K562 (cell line): ENCODE measurements around the gene SLC9B2. TPM values are rescaled to one million over a fixed set of nuclear protein-coding genes. Genes with fewer than 3 reads are reported as not detected.

Experiments
- ATF2 ChIP-seq: sonication (generic); formaldehyde crosslinking; IDR thresholded peaks from 2 replicates; pipeline ENCODE4 v1.8.1; 2022; ENCODE audit warnings: missing genetic modification reagents
- BCL6 ChIP-seq: fragments of 250-450 bp; sonication (Bioruptor Pico); IDR thresholded peaks from 2 replicates; pipeline ENCODE4 v1.4.0; 2020
- CREB1 ChIP-seq, 2 experiments: sonication (generic) in 1 of 2; formaldehyde crosslinking in 1 of 2; IDR thresholded peaks; 2 replicates each; pipeline versions ENCODE4 v1.6.1 to v1.8.0; 2012 to 2022; ENCODE audit warnings: inconsistent platforms in 1 of 2, mild to moderate bottlenecking in 1 of 2, missing genetic modification reagents in 1 of 2, moderate library complexity in 1 of 2
- FOXA1 ChIP-seq: fragments of 450-650 bp; IDR thresholded peaks from 2 replicates; pipeline ENCODE4 v1.6.1; 2016; ENCODE audit warnings: mild to moderate bottlenecking, borderline replicate concordance
- GABPB1 ChIP-seq: sonication (generic); formaldehyde crosslinking; IDR thresholded peaks from 2 replicates; pipeline ENCODE4 v1.8.0; 2022; ENCODE audit warnings: mild to moderate bottlenecking, missing genetic modification reagents
- HNRNPLL ChIP-seq: fragments of 200-400 bp; formaldehyde crosslinking; IDR thresholded peaks from 2 replicates; pipeline ENCODE4 v1.6.1; 2017; ENCODE audit warnings: low read length, low read depth, mild to moderate bottlenecking; ENCODE audit not compliant: poor library complexity, severe bottlenecking
- KDM2B ChIP-seq: fragments of 250-450 bp; sonication (Bioruptor Pico); IDR thresholded peaks from 2 replicates; pipeline ENCODE4 v1.8.0; 2021; ENCODE audit warnings: mild to moderate bottlenecking, moderate library complexity
- KHSRP ChIP-seq: fragments of 450-650 bp; IDR thresholded peaks from 2 replicates; pipeline ENCODE4 v1.6.1; 2017
- LEF1 ChIP-seq: fragments of 450-650 bp; IDR thresholded peaks from 2 replicates; pipeline ENCODE4 v1.6.1; 2016; ENCODE audit warnings: mild to moderate bottlenecking
- MTA2 ChIP-seq: fragments of 450-650 bp; IDR thresholded peaks from 2 replicates; pipeline ENCODE4 v1.6.1; 2016; ENCODE audit warnings: low read depth
- NCOA6 ChIP-seq: fragments of 450-650 bp; IDR thresholded peaks from 2 replicates; pipeline ENCODE4 v1.6.1; 2017; ENCODE audit warnings: mild to moderate bottlenecking
- TBL1XR1 ChIP-seq, 2 experiments: IDR thresholded peaks; 2 replicates each; pipeline ENCODE4 v1.6.1; 2012; ENCODE audit warnings: improper control_type of control experiment in 2 of 2, low read length in 2 of 2, mild to moderate bottlenecking in 1 of 2
- TCF7 ChIP-seq: sonication (generic); IDR thresholded peaks from 2 replicates; pipeline ENCODE4 v1.6.1; 2016; ENCODE audit warnings: antibody characterized with exemption, borderline replicate concordance
- TEAD1 ChIP-seq, 2 experiments: fragments of 450-650 bp in 1 of 2; sonication (generic) in 1 of 2; formaldehyde crosslinking; IDR thresholded peaks; 2 replicates each; pipeline versions ENCODE4 v1.4.0 to v1.8.0; 2020 to 2022; ENCODE audit warnings: mild to moderate bottlenecking in 2 of 2, missing genetic modification reagents in 1 of 2
- TSHZ1 ChIP-seq: fragments of 250-450 bp; sonication (Bioruptor Pico); IDR thresholded peaks from 2 replicates; pipeline ENCODE4 v1.4.0; 2020; ENCODE audit warnings: mild to moderate bottlenecking, moderate library complexity
- ZBTB8A ChIP-seq: fragments of 450-650 bp; IDR thresholded peaks from 2 replicates; pipeline ENCODE4 v1.6.1; 2018; ENCODE audit warnings: mild to moderate bottlenecking, moderate library complexity; ENCODE audit not compliant: partially characterized antibody
- ZNF121 ChIP-seq: sonication (generic); formaldehyde crosslinking; conservative IDR thresholded peaks from 2 replicates; pipeline ENCODE4 v1.8.0; 2022; ENCODE audit warnings: missing genetic modification reagents
- ZNF239 ChIP-seq: fragments of 250-450 bp; sonication (Bioruptor Pico); IDR thresholded peaks from 2 replicates; pipeline ENCODE4 v1.4.0; 2020; ENCODE audit warnings: mild to moderate bottlenecking
- ZNF384 ChIP-seq: IDR thresholded peaks from 2 replicates; pipeline ENCODE4 v1.6.1; 2012; ENCODE audit warnings: low read depth, low read length, improper control_type of control experiment
- ZNF785 ChIP-seq: fragments of 250-450 bp; sonication (Bioruptor Pico); IDR thresholded peaks from 2 replicates; pipeline ENCODE4 v1.4.0; 2020; ENCODE audit warnings: mild to moderate bottlenecking
- polyA plus RNA-seq, 8 experiments: library from polyadenylated mRNA; depleted of rRNA in 4 of 8; stranded (reverse) in 5 of 8; unstranded in 3 of 8; fragments of >200 nt; fragmentation: Nextera tagmentation in 2 of 8; fragmentation: Illumina TruSeq in 1 of 8; extraction: Ambion mirVana in 2 of 8; extraction: Trizol in 1 of 8; gene quantifications; 2 replicates each; pipeline versions ENCODE4 v1.2.1 to v1.2.3, GENCODE V29; 2011 to 2014; ENCODE audit warnings: inconsistent platforms in 1 of 8, missing spikeins in 1 of 8
- total RNA-seq, 7 experiments: library from RNA; depleted of rRNA in 6 of 7; stranded (reverse); fragments of >200 nt in 6 of 7; fragmentation: Illumina TruSeq in 2 of 7; extraction: Trizol in 2 of 7; gene quantifications; 2 replicates each; pipeline versions ENCODE4 v1.2.1 to v1.2.3, GENCODE V29; 2011 to 2021; ENCODE audit warnings: low replicate concordance in 1 of 7
- TF ChIP-seq, protein P1 (sequence below), 2 experiments: fragments of 450-650 bp in 1 of 2; sonication (generic) in 1 of 2; formaldehyde crosslinking in 1 of 2; IDR thresholded peaks in 1 of 2; conservative IDR thresholded peaks in 1 of 2; 2 replicates each; pipeline versions ENCODE4 v1.6.1 to v1.8.1; 2016 to 2023; ENCODE audit warnings: mild to moderate bottlenecking in 2 of 2, moderate library complexity in 2 of 2, inconsistent platforms in 1 of 2, missing genetic modification reagents in 1 of 2
- TF ChIP-seq, protein P2 (sequence below): sonication (generic); formaldehyde crosslinking; IDR thresholded peaks from 2 replicates; pipeline ENCODE4 v1.8.0; 2022; ENCODE audit warnings: missing genetic modification reagents, mild to moderate bottlenecking, borderline replicate concordance

The SLC9B2 gene
- total and polyA plus RNA-seq, 9 of the 15 experiments (the other 6 are each of a cell fraction or from before 2014, with no cell fraction given), result 6.6 to 14.6 (median 11.4) TPM

DNA sequence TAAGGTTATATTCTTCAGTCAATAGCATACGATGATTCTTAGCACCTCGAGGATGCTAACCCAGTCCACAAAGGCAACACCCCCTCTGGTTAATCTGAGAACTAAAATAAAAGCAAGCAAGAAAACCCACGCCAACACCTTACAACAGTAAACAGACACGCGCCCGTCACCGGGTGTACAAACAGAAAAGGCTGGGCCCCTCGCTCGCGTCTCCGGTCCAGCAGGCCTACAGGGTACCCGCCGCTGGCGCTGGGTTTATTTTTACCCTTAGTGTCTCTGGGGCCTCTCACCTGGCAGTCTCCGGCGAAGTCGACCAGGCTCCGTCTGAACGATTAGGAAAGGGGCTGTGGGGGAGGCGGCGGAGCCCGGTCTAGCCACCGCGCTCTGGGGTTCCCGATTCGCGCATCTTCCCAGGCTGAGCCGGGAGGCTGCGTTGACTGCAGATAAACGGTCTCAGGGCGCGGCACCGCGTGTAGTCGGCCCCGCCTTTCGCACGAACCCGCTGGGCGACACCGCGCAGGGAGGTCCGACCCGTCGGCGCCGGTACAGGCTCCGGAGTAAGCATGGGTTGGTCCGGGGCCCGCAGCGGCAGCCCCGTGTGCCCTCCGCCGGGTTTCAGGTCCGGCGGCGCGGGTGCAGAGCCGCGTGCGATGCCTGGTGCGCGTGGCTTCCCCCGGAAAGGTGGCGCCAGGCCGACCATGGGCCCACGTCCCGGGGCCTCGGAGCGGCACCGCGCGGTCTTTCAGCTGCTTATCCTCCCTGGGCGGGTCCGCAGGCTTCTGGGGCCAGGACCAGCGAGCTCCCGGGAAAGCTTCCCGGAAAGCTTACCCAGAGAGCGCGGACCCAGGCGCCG lies 441 bp downstream of the SLC9B2 start (continued):
- TF ChIP-seq ZNF239 (CRISPR knock-in tag), result no peak
- no peak for TF ChIP-seq NCOA6
- TF ChIP-seq ZBTB8A, result no peak
- TF ChIP-seq LEF1, result no peak
- TF ChIP-seq ZNF785 (CRISPR knock-in tag), result no peak
- TF ChIP-seq, protein P1, sequence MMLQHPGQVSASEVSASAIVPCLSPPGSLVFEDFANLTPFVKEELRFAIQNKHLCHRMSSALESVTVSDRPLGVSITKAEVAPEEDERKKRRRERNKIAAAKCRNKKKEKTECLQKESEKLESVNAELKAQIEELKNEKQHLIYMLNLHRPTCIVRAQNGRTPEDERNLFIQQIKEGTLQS (IDR thresholded peaks at IDR 0.05), result no peak
- TF ChIP-seq, protein P1 (CRISPR knock-in tag; conservative IDR thresholded peaks at IDR 0.05), result peak; percentile 70; the same call in 1 of the 2 replicates
- no peak for TF ChIP-seq CREB1 (IDR thresholded peaks at IDR 0.05)
- TF ChIP-seq CREB1 (CRISPR knock-in tag; IDR thresholded peaks at IDR 0.05), result peak; percentile 70
- no peak for TF ChIP-seq TCF7
- TF ChIP-seq GABPB1, result peak; percentile 83
- no peak for TF ChIP-seq FOXA1
- TF ChIP-seq KHSRP, result no peak
- 0 out of 2 replicates have a peak, but pooled peaks have one; percentile 21 for TF ChIP-seq ZNF121 (CRISPR knock-in tag)
- no peak for TF ChIP-seq BCL6 (CRISPR knock-in tag)
- TF ChIP-seq ZNF384, result no peak
- peak; percentile 23 for TF ChIP-seq HNRNPLL
- TF ChIP-seq MTA2, result no peak
- TF ChIP-seq KDM2B (CRISPR knock-in tag), result no peak
- TF ChIP-seq TSHZ1 (CRISPR knock-in tag), result no peak
- peak in 1 of 2 experiments; percentile 90; a peak in 2 of 4 replicates for TF ChIP-seq TEAD1 (CRISPR knock-in tag; IDR thresholded peaks at IDR 0.05)
- TF ChIP-seq TBL1XR1 (IDR thresholded peaks at IDR 0.05; ENCODE audit: low read length in 2 of 2), result no peak
- 0 out of 2 replicates have a peak, but pooled peaks have one; percentile 53 for TF ChIP-seq ATF2 (CRISPR knock-in tag)
- TF ChIP-seq, protein P2, sequence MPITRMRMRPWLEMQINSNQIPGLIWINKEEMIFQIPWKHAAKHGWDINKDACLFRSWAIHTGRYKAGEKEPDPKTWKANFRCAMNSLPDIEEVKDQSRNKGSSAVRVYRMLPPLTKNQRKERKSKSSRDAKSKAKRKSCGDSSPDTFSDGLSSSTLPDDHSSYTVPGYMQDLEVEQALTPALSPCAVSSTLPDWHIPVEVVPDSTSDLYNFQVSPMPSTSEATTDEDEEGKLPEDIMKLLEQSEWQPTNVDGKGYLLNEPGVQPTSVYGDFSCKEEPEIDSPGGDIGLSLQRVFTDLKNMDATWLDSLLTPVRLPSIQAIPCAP (CRISPR knock-in tag), result peak; percentile 60; the same call in 1 of the 2 replicates
